Stimulated activated CD4-positive, alpha-beta T cell treated with anti-CD3 and anti-CD28 coated beads, Interleukin-12 subunit alpha, Interleukin-12 subunit beta, amount 100 ng/mL, for 48 hours (primary cell): Measurements from ENCODE around the gene VSTM2B.

ENCODE experiments used
- DNase-seq, 3 donors: peaks; one replicate each; pipeline ENCODE4 v3.0.0-alpha.2; 2020; ENCODE audit warnings: low read depth in 2 of 3, low spot score in 1 of 3

VSTM2B gene

DNA sequence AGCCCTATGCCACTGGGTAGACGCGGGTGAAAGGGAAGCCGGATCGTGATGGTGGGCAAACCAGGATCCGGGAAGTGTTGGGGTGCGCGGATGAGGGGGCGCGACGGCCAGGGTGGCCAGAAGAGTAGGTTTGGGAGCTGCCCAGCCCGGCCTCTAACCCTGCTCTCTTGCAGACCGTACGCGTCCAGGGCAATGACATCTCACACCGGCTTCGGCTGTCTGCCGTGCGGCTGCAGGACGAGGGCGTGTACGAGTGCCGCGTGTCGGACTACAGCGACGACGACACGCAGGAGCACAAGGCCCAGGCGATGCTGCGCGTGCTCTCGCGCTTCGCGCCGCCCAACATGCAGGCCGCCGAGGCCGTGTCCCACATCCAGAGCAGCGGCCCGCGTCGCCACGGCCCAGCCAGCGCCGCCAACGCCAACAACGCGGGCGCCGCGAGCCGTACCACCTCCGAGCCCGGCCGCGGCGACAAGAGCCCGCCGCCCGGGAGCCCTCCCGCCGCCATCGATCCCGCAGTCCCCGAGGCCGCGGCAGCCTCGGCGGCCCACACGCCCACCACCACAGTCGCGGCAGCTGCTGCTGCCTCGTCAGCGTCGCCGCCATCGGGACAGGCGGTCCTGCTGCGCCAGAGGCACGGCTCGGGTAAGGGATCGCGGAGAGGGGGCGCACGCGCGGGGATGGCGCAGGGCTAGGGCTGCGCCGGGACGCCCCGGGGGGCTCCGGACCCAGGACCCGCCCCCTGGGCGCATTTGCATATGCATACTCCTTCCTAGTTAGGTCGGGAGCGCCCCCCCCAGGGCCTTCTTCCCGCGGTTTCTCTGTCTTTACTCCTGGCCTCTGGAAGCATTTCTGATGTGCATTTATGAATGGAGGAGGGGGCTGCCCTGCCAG is 4.1 kb downstream of the VSTM2B start:
- DNase-seq: no peak

DNA sequence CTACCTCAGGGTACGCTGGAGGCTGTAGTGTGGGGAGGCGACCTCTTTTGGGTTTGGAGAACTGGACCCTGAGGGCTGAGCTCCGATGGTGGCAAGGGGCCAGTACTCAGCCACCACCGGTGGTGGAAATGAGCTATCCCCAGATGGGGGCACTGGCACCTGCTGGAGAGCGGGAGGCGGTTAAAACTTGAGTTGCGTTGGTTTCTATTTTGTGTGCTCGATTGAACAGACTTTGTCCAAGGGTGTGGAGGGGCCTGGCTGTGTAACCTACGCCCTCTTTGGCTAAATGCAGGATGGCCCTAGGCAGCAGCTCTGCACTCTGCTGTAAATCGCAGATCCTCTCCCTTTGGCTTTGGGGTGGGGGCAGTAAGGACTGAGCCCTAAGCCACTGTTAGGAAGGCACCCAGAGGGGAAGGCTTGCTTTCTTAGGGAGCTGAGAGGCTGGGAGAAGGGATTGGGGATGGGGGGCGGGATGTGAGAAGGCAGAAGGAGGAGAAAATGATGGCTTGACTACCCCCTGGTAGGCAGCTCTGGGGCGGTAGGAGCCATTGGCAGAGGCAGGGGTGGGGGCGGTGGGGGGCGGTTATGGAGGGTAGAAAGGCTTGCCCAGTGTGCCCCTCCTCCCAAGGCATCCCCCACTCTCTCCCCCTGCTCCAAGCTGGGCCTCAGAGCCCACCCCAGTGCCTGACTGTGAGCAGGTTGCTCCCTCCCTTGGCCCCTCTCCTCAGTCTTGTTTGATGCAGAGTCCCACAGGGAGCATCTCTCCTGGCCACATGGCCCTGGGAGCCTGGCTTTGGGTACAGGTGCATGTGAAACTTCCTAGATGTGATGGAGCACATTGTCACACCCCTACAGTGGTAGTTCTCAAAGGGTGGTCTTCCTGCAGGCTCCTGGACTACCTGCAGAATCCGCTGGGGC is 5.0 kb downstream of the VSTM2B start:
- no peak for DNase-seq

DNA sequence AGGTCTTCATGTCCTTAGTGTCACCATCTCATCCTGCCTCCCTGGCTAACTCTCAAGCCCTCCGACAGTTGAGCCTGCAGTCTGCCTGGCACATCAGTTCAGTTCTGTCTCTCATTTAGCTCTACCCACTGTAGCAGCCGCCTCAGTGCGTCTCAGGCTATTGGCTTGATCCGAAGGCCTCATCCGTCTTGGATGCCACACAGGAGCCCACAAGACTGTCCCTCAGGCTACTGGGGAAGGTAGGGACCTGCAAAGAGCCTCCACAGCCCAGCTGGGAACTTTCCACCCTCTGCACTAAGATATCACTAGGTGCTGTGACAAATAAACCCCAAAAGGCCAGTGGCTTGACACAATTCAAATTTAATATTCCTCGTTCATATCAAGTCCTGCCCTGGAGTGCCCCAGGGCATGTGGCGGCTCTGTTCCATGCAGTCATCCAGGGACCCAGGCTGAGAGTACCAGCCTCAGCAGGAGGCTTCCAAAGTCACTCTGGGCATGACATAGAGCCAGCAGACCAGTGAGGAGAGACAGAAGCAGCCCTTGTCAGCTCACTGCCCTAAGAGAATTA is 5.7 kb downstream of the VSTM2B start:
- DNase-seq: no peak

DNA sequence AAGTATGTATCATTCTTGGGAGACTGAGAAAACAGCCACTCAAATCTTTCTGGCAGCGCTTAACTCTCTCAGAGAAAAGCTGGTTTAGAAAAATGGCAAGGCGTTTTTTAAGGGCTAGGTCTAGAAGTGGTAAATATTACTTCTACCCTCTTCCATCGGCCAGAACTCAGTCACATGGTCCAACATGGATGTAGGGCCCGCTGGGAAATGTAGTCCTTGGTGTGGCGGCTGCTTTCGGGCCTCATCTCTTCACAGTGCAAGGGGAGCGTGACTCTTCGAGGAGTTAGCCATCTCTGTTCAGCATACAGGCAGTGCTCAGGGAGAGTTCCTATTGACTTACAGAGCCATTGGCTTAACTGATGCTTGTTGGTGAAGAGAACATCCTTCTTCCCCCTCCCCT is 6.3 kb downstream of the VSTM2B start:
- DNase-seq: no peak

DNA sequence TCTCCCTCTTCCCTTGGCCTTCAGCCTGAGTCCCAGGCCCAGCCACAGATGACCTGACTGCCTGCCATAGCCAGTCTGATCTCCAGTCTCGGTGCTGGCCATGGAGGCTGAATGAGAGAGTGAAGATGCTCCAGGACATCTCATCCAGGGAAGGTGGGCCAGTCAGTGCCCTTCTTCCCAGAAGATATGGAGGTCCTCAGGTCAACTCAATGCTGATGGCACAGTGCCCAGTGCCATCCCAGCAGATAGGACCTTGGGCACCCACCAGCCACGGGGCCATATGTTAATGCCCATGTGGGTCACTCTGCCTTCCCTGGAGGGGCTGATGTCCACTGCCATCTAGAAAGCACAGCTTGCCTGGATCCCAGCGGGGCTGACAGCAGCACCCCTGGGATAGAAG is 7.2 kb downstream of the VSTM2B start:
- no peak for DNase-seq

DNA sequence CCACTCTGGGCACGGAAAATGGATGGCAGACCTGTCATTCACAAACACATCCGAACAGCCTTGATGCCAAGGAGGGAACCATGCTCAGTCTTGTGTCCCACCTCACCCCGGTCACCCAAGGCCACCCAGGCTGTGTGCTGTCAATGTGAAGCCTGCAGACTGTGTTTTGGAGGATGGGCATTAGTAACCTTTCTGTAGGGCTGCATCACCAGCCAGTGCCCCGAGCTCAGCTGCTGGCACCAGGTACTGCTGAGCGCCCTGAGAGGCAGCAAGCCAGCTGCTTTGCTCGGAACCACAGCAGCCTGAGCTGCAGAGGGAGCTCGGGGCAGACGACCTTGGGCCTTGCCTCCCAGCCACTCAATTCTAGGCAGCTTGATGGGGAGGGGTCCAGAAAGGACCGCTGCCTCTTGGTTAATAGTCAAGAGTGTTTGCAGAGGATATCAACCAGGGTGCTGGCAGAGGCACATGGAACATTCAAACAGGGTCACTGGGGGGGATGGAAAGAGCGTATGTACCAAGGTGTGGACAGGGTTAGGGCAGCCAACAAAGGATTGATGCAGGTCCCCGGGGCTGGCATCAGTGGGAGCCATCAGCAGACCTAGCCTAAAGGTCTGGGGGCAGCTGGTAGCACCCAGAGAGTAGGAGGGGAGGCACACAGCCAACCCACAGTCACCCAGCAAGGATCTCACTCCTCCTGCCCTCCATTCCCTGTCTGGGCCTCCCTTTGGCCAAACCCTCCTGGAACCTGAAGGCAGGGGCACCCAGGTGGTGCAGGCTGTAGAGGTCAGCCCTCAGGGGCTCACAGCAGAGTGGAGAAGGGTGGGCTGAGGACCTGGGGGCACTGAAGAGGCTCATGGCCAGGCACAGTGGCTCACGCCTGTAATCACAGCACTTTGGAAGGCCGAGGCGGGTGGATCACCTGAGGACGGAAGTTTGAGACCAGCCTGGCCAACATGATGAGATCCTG is 8.1 kb downstream of the VSTM2B start:
- no peak for DNase-seq

DNA sequence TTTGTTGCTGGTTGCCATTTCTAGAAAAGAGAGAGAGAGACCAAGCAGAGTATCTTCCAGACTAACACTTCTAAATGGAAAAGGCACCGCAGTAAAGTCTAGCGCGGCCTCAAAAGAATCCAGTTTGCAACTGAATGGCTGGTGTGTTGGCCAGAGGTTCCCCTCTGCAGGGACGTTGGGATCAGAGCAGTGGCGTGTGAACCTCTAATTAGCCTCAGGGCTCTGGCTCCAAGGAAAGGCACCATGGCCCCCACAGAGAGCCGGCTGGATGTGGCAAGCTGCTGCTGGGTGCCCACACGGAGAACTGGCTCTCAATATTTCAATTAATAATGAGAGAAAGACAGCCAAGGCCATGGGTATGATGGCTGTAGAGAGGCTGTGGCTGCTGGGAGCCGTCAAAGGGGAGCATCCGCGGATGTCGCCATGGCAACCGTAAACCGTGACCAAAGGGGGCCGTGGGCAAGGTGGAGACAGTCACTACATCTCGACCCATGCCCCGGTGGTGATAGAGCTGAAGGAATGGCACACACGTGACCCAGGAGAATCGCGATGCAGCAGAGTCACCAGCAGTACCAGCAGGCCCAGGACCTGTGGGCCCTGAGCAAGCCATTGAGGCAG is 9.5 kb downstream of the VSTM2B start:
- DNase-seq: no peak

DNA sequence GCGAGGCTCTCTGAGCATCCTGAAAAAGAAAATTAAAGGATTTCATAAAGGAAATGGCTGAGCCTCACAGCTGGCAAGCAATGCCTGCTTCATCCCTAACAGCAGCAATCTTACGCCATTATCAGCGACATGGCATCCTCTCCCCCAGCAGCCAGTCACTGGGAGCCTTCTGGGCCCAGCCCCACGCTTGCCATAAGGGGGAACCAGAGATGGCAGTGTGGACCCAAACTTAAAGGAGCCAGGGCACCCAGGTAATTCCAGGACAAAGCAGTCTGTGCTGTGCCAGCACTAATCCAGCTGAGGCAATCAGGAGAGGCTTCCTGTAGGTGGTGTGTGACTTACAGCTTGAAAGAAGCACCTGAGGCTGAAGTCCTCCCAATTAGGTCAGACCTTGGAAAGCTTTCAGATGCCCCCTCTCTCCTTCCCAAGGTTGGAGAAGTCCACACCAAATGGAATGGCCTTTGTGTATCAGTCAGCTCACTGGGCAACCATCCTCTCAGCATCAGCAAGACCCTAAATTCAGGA is 10.3 kb downstream of the VSTM2B start:
- DNase-seq: no peak

DNA sequence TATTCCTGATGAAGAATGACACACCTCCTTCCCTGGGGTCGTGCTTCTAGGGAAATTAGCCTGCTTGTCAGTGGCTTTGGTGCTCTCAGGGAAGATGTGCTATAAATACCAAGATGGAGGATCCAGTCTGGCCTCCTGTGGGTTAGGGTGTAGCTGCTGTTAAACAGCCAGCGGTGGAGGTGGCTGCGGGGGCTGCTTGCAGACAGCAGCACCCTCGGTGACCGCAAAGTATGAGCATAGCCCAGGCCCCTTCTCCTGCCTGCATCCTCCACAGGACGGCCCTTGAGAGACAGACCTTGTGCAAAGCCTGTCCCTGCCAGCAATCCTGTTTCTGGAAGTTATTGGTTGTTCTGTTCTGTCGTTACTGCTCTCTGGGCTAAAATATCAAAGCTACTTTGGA is 11.4 kb downstream of the VSTM2B start:
- DNase-seq: no peak

DNA sequence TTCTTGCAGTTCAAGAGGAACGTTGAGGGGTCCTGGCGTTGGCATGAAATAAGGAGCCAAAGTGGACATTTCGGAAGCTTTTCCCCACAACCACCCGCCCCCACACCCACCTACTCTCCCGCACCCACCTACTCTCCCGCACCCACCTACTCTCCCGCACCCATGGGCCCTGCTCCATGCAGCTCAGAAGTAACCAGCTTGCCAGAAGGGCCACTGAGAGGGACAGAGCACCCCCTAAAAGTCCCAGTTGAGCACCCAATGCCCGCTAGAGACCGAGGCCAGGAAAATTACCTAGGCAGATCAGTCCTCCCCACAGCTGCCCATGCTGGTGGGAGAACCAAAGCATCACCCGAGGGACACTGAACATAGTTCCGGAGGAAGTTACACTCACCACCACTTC is 11.8 kb downstream of the VSTM2B start:
- no peak for DNase-seq

DNA sequence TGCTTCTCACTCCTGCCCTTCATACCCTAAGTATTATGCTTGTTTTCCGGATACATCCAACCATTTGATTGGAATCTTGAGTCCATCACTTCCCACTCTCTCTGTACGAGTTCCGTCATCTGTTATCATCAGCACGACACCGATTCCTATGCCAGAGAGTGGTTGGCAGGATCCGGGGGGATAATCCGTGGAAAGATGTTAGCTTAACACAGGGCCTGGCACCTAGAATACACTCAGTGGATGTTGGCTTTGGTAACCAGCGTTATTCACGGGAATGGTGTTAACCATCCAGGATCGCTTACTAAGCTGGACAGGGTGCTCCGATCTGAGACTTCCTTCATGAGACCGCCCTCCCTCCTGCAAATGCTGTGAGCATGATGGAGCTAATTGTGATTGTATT is 12.4 kb downstream of the VSTM2B start:
- DNase-seq: no peak

DNA sequence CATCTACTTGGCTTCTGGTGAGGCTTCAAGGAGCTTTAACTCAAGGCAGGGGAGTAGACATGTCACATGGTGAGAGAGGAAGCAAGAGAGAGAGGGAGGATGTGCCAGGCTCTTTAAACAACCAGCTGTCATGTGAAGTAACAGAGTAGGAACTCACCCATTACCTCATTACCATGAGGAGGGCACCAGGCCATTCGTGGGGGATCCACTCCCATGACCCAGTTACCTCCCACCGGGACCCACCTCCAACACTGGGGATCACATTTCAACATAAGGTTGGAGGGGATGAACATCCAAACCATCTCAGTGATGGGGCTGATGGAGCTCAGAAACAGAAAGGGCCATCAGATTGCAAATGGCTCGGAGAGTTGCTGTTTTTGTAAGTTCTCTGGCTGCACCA is 12.9 kb downstream of the VSTM2B start:
- no peak for DNase-seq

DNA sequence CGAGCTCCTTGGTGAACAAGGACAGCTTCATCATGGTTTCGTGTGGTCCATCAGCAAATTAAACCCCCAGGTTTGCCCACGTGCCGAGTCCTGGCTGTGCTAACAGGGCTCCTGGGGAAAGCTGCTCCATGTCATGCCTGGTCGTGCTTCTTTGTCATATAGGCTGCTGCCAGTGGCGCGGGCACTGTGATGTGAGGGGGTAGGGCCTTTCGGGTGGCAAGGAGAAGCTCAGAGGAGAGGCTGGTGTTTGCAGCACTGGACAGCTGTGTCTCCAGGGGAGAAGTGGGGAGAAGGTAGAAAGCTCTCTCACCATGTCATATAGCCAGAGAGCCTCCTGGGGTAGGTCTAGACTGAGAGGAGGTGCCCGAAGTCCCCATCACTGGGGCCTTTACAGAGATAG is 13.3 kb downstream of the VSTM2B start:
- no peak for DNase-seq

DNA sequence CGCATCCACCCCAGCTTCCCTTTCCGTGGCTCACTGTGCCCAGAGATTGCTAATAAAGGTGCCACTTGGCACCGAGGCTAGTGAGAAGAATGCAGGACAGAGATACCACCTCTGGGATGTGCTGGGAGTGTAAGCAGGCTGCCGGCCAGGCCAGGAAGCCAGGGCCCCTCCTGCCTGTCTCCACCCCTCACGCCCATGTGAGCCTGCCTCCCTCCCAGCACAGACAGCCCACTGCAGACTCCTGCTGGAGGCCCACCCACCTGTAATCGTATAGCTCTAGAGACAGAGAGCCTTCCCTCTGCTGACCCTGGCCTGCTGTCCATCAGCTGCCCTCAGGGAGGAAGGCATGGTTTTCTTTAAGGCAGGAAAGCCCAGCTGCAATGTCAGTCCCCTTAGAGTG is 13.9 kb downstream of the VSTM2B start:
- no peak for DNase-seq

DNA sequence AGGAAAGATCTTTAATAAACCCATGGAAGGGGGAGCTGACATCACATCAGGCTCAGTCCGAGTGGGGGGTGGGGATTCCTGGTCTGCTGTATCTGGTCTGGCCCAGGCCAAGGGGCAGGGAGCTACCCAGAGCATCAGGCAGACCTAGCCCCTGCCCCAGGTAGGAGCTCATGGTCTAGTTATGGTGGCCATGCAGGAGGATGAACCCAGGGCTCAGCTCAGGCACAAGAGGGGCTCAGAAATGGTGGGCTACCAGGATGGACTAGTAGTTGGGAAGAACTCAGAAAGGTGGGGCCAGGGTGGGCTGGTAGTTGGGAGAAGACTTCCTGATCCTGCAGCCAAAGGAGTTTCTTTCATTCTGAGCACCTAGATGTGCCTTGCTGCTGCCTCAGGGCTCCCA is 14.3 kb downstream of the VSTM2B start:
- no peak for DNase-seq

DNA sequence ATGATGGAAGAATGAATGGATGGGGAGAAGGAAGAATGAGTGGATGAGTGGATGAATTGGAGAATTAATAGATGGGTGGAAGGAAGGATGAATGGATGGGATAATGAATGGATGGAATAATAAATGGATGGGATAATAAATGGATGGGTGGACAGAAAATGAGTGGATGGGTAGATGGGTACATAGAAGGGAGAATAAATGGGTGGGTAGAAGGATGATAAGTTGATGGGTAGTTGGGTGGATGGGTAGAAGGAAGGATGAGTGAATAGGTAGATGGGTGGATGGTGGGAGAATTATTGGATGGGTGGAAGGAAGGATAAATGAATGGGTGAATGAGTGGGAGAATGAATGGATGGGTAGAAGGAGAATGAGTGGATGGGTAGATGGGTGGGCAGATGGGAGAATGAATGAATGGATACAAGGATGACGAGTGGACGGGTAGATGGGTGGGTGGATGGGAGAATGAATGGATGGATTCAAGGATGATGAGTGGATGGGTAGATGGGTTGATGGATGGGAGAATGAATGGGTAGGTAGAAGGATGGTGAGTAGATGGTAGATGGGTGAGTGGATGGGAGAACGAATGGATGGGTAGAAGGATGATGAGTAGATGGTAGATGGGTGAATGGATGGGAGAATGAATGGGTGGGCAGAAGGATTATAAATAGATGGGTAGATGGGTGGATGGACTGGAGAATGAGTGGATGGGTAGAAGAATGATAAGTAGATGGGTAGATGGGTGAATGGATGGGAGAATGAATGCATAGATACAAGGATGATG is 15.9 kb downstream of the VSTM2B start:
- no peak for DNase-seq

DNA sequence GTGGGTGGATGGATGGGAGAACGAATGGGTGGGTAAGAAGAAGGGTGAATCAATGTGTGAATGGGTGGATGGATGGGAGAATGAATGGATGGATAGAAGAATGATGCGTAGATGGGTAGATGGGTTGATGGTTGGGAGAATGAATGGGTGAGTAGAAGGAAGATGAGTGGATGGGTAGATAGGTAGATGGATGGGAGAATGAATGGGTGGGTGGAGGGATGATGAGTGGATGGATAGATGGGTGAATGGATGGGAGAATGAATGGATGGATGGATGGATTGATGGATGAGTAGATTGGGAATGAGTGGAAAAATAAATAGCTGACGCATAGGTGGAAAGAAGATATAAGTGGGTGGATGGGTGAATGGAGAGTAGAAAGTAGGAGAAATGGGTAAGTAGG is 16.5 kb downstream of the VSTM2B start:
- DNase-seq: no peak

DNA sequence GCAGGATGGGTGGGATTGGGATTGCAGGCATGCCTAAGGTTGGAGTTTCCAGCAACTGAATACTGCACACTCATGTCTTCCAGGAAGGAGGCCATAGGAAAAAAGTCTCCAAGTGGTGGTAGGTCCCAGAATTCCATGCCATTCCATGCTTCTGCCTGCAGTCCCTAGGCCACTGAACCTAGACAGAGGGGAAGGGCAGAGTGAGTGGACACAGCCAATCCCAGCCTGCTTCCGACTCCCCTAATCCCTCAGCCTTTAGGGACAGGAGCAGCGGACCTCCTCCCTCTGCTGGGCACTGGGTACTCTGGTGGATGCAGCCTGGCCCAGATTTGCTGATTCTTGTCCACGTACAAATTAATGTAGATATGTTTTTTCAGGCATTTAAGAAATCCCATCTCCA is 17.0 kb downstream of the VSTM2B start:
- no peak for DNase-seq

DNA sequence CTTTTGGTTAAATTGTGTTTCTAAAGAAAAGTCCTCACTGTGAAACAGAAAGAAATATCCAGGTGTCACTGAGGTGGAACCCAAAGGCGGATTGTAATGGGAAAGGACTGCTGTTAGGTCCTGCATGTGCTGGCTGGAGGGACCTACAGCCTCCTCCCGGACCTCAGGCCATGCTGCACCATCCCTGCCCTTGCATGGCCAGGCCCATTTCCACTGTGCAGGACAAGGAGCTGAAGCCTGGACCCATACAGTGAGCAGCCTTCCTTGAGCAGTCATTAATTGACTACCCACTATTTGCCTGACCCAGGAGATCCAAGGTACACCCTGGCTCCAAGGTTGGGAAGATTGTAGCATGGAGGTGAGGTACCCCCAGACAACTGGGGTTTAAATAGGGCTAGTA is 17.6 kb downstream of the VSTM2B start:
- DNase-seq: no peak
